GM18507 (cell line): Measurements from ENCODE around the gene FLNC.

Experiments
- DNase-seq: peaks from one replicate; pipeline ENCODE4 v3.0.0; 2011; ENCODE audit warnings: low read depth; ENCODE audit not compliant: insufficient read length; ENCODE audit errors: extremely low spot score
- FAIRE-seq: peaks from 2 replicates; lab custom pipeline; 2011; peaks lifted over from hg19 to GRCh38; lab: Jason Lieb, UNC

FLNC gene

GRCh38 chr7:128886391-128887168 lies 56.4 kb downstream of the FLNC start:
- FAIRE-seq (no peak), DNase-seq (no peak)

DNA sequence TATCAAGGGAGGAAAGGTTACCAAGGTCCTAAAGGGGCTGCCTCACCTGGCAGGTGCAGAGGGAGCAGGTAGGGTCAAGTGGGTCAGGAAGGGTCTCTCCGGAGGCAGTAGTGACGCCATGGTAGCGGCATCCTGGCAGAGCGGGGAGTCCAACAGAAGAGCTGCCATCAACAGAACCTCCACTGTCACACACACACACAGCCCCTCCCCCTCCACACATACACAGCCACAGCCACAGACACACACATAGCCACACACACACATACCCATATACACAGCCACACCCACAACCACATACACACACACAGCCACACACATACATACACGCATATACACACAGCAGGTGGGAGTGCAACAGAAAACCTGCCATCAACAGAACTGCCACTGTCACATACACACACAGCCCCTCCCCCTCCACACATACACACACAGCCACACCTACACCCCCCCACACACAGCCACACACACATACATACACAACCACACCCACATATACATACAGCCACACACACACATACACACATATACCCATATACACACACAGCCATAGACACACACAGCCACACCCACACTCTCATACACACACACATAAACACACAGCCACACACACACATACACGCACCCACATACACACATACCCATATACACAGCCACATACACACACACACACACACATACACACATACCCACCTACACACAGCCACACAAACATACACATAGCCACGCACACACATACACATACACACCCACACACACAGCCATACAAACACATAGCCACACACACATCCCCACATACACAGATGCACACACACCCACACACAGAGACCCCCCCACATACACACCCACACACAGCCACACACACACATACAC lies 57.2 kb downstream of the FLNC start:
- DNase-seq: no peak
- no peak for FAIRE-seq

GRCh38 chr7:128888039-128888755 lies 58.0 kb downstream of the FLNC start:
- FAIRE-seq (no peak), DNase-seq (no peak)

- DNase-seq (no peak), FAIRE-seq (no peak)
These were observed 58.5 kb downstream of the FLNC start for GRCh38 chr7:128888756-128889095.

DNA sequence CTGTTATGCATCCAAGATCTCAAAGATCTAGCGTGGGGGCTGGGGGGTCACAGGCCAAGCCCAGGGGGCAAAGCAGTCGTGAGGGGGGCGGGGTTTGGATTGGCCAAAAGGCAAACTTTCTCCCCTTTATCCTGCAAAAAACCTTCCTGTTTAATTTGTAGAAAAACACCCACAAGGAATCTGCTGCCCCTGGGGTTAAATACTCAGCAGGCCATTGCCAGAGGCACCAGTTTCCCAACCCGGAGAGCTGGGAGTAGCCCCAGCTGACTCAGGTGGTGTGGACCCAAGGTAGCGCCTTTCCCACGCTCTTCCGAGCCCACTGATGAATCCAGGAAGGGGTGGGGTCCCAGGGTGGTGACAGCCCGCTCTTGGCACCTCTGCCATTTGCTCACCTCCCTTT lies 58.9 kb downstream of the FLNC start:
- FAIRE-seq: no peak
- no peak for DNase-seq

GRCh38 chr7:128890306-128891109 lies 60.3 kb downstream of the FLNC start:
- FAIRE-seq: no peak
- no peak for DNase-seq

- no peak for FAIRE-seq
- no peak for DNase-seq
These were observed 61.1 kb downstream of the FLNC start for GRCh38 chr7:128891110-128891941.

DNA sequence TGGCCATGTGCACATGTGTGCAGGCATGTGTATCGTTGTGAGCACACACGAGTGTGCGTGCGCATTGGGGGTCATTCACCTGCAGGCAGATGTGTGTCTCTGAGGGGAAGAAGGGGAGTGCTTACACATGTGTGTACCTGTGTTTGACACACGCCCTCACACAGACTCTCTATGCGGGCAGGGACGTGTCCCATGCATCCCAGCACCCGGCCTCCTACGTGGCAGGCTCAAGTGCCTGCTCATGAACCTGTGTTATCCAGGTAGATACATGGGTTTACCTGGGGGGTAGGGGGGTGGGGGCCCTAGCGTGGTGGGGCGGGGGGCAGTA lies 61.7 kb downstream of the FLNC start:
- no peak for FAIRE-seq
- DNase-seq: no peak

DNA sequence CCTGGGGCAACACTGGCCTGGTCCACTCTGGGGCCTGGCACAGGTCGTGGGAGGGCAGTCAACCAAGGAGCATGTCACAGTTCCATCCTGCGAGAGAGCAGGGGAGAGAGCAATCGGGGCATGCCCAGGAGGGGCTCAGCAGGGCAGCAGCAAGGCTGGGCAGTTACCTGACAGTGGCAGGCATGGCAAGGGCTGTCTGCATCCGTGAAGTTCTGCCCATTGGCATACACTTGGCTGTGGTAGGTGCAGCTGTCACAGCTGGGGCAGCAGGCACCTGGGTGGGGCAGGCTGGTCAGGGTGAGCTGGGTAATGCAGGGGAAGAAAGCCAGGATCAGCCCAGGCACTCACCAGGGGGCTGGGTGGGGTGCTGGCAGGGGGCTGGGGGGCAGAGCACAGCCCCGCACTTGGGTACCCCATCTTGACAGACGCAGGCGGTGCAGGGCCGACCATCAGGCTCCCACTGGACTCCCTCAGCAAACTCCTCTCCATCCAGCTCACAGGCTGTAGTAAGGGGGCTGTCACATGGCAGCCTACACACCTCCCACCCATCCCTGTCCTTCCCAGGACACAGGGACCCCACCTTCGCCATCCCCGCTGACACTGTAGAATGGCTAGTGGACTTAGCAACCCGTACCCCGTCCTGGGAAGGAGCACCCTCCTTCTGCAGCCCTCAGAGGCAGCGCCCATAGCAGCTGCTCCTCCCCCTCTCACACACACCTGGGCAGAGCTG lies 62.5 kb downstream of the FLNC start:
- DNase-seq (no peak), FAIRE-seq (no peak)

- FAIRE-seq: no peak
These were observed 63.3 kb downstream of the FLNC start for GRCh38 chr7:128893251-128894100.

DNA sequence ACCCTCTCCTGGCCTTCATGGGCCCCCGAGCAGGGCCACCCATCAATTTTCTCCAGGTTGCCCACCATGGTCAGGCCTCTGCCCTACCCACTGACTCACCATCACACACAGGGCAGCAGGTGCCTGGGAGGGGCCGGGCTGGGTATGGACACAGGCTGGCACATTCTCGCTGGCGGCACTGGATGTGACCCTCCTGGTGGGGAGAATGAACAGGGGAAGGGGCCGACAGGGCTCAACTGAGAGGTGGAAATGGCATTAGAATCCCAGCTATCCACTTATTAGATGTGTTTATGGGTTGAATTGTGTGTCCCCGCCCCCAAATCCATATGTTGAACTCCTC lies 63.9 kb downstream of the FLNC start:
- FAIRE-seq: no peak
- no peak for DNase-seq

More at GRCh38 chr7:128893251-128894100, 63.3 kb downstream of the FLNC start:
- no peak for DNase-seq

DNA sequence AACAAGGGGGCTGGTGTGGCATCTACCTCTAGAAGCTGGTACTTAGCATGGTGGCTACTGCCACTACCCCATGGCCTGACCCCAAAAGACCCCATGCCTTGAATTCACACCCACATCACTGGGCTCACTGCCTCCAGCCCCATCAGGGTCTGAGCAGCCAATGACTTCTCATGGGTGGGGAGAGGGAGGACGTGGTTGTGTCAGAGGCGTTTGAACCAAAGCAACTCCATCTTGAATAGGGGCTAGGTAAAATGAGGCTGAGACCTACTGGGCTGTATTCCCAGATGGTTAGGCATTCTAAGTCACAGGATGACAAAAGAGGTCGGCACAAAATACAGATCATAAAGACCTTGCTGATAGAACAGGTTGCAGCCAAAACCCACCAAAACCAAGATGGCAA lies 65.1 kb downstream of the FLNC start:
- FAIRE-seq: no peak
- no peak for DNase-seq

DNA sequence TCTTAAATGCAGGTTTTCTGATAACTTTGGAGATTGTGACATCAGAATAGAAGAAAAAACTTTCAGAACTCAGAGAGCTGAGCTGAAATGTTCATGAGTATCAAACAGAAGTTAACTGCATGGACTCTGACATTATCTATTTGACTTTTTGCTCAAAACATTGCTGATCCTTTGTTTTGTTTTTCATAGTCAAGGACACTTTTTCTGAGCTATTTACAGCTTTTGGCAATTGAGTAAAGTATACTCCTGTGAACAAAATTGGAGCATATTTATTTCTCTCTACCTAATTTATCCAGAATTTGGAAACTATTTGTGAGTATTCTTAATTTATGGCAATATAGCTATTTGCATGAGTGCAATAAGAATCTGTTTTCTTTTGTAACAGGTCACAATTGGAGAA lies 69.2 kb downstream of the FLNC start:
- DNase-seq (no peak), FAIRE-seq (no peak)

- FAIRE-seq: no peak
- DNase-seq: no peak
These were observed 70.0 kb downstream of the FLNC start for GRCh38 chr7:128900237-128900636.

GRCh38 chr7:128902761-128903585 lies 72.8 kb downstream of the FLNC start:
- DNase-seq (no peak), FAIRE-seq (no peak)

DNA sequence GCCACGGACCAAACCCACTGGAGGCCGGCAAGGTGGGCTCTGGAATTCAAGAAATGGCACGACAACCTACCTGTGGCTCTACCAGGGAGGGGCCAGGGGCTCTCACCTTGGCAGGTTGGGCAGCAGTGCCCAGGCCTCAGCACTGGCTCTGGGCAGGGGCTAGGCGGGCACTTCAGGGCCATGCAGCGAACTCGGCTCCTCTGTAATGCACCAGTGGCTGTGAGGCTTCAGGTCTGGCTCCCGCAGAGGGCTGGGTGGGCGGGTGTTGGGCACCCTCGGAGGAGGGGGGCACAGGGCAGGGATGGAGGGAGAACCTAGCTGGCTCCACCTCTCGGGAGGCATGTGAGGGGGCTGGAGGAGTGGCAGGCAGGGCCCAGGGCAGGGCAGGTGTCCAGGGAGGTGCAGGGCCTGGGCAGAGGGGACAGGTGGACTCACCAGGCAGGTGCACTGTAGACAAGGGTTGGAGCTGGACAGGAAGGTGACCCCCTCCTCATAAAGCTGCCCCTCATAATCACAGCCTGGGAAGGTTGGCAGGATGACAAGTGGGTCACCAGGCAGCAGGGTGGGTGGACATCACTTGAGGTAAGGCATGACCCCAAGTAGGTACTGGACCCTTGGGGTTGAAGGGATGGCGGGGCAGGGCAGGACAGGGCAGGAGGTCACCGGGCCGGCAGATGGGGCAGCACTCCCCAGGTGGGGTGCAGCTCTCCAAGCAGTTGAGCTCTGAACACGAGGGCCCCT lies 73.6 kb downstream of the FLNC start:
- no peak for FAIRE-seq
- no peak for DNase-seq
